Stomach (tissue), 9 donors: Measurements from ENCODE around the gene CHIC2. TPM values are rescaled to one million over a fixed set of nuclear protein-coding genes. Genes with fewer than 3 reads are reported as not detected.
"Not testable (repeated sequence)": the region's sequence is repeated elsewhere in the genome, so short reads cannot be mapped to it uniquely, and the experiment has no call there.

ENCODE experiments used
- DNase-seq, 2 donors: peaks; one replicate each; pipeline versions ENCODE4 v3.0.0 to v3.0.0-alpha.2; 2013 to 2019
- H3K27ac ChIP-seq, 5 donors: fragments of 200-600 bp in 4 of 5; sonication (generic) in 4 of 5; one replicate each; pipeline ENCODE4 v1.5.1; 2013 to 2019; ENCODE audit warnings: mild to moderate bottlenecking in 1 of 5, moderate library complexity in 1 of 5
- H3K27me3 ChIP-seq, 3 donors: fragments of 200-600 bp; sonication (generic); one replicate each; pipeline ENCODE4 v1.5.1; 2017 to 2019; ENCODE audit warnings: mixed run types in 1 of 3
- H3K36me3 ChIP-seq, 4 donors: fragments of 200-600 bp; sonication (generic); 1 replicate in 3 of 4; 2 replicates in 1 of 4; pipeline ENCODE4 v1.5.1; 2016 to 2019
- H3K4me1 ChIP-seq, 4 donors: fragments of 200-600 bp; sonication (generic); one replicate each; pipeline ENCODE4 v1.5.1; 2016 to 2019
- H3K4me3 ChIP-seq, 4 donors: fragments of 200-600 bp; sonication (generic) in 3 of 4; one replicate each; pipeline ENCODE4 v1.5.1; 2016 to 2019; ENCODE audit warnings: mild to moderate bottlenecking in 1 of 4
- H3K9me3 ChIP-seq, 4 donors: fragments of 200-600 bp; sonication (generic); one replicate each; pipeline ENCODE4 v1.5.1; 2016 to 2019
- EP300 ChIP-seq: sonication (generic); formaldehyde crosslinking; IDR thresholded peaks from one replicate; pipeline ENCODE4 v1.6.1; 2017; ENCODE audit warnings: antibody characterized with exemption
- POLR2A ChIP-seq, 4 donors: fragments of 450-650 bp; IDR thresholded peaks; one replicate each; pipeline ENCODE4 v1.6.1; 2016; ENCODE audit warnings: antibody characterized with exemption in 4 of 4, control low read depth in 2 of 4, mild to moderate bottlenecking in 1 of 4, moderate library complexity in 1 of 4
- POLR2AphosphoS5 ChIP-seq, 3 donors: sonication (generic); formaldehyde crosslinking; IDR thresholded peaks; one replicate each; pipeline ENCODE4 v1.6.1; 2016; ENCODE audit warnings: antibody characterized with exemption in 3 of 3
- WGBS, 5 donors: extraction: QIAGEN DNeasy Blood & Tissue Kit in 3 of 5; methylation state at CpG; one replicate each; pipeline versions ENCODE4 v1.1.5 to v1.1.7; 2013 to 2018; 5-methylcytosine and 5-hydroxymethylcytosine counted together
- intact Hi-C: fragments of 100-400 bp; cut with DNase I; formaldehyde crosslinking; loops from one replicate; pipeline ENCODE4 v1.15.1; 2023; ENCODE audit warnings: low total_unique reads
- polyA plus RNA-seq, 3 donors: library from polyadenylated mRNA; stranded (reverse); fragments of 200-250 nt; gene quantifications; one replicate each; pipeline ENCODE4 v1.2.3, GENCODE V29; 2013
- total RNA-seq, 5 donors: library from RNA; depleted of rRNA; stranded (reverse); fragments of >200 nt; gene quantifications; one replicate each; pipeline versions ENCODE4 v1.1.0 to v1.2.3, GENCODE V29; 2014 to 2016
- TF ChIP-seq, protein P1 (sequence below), 7 experiments: fragments of 450-650 bp in 4 of 7; fragments of 200-600 bp in 3 of 7; sonication (generic) in 3 of 7; IDR thresholded peaks; one replicate each; pipeline ENCODE4 v1.5.1; 2016 to 2019; ENCODE audit warnings: antibody characterized with exemption in 7 of 7, control low read depth in 2 of 7, mild to moderate bottlenecking in 1 of 7
- donor health status: healthy with polysubstance abuse.
- donor health status: Bipolar disorder and iron deficiency.
- donor health status: healthy.

Gene CHIC2
- total and polyA plus RNA-seq, 8 donors = 9.8 to 128 (median 27.2) TPM

DNA sequence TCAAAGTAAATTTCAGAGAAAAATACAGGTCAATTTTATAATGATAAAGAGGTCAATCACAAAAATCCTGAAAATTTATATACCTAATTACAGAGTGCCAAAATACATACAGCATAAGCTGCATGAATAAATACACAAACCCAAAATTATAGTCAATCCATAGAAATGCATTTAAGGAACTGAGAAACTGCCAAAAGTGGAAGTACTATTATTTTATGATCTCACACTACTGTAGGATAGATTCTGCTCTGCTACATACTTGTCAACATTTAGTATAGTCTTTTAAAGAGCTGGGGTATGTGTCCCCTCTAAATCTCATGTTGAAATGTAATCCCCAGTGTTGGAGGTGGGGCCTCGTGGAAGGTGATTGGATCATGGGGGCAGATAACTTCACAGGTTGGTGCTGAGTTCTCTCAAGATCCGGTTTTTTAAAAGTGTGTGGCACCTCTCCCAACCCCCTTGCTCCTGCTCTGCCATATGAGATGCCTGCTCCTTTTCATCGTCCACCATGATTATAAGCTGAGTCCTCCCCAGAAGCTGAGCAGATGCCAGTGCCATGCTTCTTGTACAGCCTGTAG is 31.8 kb downstream of the CHIC2 start:
- H3K9me3 ChIP-seq = no peaks in the 10 kb centered on the region
- DNase-seq = no peak
- H3K36me3 ChIP-seq = peaks cover 0 to 15% (median 9%) of the 10 kb centered on the region in 4 donors
- WGBS, 5 donors = 71 to 84% (median 72%) methylated on average over 3 of the region's 3 CpGs
- TF ChIP-seq EP300 (no peak), POLR2AphosphoS5 (IDR thresholded peaks at IDR 0.05) (no peak), POLR2A (IDR thresholded peaks at IDR 0.05) (no peak)
- TF ChIP-seq, protein P1, sequence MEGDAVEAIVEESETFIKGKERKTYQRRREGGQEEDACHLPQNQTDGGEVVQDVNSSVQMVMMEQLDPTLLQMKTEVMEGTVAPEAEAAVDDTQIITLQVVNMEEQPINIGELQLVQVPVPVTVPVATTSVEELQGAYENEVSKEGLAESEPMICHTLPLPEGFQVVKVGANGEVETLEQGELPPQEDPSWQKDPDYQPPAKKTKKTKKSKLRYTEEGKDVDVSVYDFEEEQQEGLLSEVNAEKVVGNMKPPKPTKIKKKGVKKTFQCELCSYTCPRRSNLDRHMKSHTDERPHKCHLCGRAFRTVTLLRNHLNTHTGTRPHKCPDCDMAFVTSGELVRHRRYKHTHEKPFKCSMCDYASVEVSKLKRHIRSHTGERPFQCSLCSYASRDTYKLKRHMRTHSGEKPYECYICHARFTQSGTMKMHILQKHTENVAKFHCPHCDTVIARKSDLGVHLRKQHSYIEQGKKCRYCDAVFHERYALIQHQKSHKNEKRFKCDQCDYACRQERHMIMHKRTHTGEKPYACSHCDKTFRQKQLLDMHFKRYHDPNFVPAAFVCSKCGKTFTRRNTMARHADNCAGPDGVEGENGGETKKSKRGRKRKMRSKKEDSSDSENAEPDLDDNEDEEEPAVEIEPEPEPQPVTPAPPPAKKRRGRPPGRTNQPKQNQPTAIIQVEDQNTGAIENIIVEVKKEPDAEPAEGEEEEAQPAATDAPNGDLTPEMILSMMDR (IDR thresholded peaks at IDR 0.05) = no peak
- no peak overlapping the region for H3K4me3 ChIP-seq
- intact Hi-C loops = no loop called here
- peaks cover 0 to 8% (median 2%) of the 10 kb centered on the region in 4 donors for H3K4me1 ChIP-seq
- H3K27me3 ChIP-seq = no peaks in the 10 kb centered on the region
- no peak overlapping the region for H3K27ac ChIP-seq

GRCh38 chr4:54027311-54027710 is 37.1 kb downstream of the CHIC2 start:
- WGBS, 5 donors = 73 to 93% (median 90%) methylated on average over 1 of the region's 1 CpG
- H3K27me3 ChIP-seq = no peaks in the 10 kb centered on the region
- H3K4me1 ChIP-seq = peaks cover 0 to 14% (median 3%) of the 10 kb centered on the region in 4 donors
- TF ChIP-seq, protein P1 (IDR thresholded peaks at IDR 0.05) = no peak
- TF ChIP-seq EP300 (no peak), POLR2A (IDR thresholded peaks at IDR 0.05) (no peak), POLR2AphosphoS5 (IDR thresholded peaks at IDR 0.05) (no peak)
- H3K27ac ChIP-seq = no peak overlapping the region
- no peaks in the 10 kb centered on the region for H3K9me3 ChIP-seq
- no peak overlapping the region for H3K4me3 ChIP-seq
- peaks cover 0 to 4% (median 0%) of the 10 kb centered on the region in 4 donors for H3K36me3 ChIP-seq
- DNase-seq = no peak
- intact Hi-C loops = loop anchor here (10.0 kb wide), 1 partner anchor 183 kb away; no protein-coding TSS in a partner anchor

DNA sequence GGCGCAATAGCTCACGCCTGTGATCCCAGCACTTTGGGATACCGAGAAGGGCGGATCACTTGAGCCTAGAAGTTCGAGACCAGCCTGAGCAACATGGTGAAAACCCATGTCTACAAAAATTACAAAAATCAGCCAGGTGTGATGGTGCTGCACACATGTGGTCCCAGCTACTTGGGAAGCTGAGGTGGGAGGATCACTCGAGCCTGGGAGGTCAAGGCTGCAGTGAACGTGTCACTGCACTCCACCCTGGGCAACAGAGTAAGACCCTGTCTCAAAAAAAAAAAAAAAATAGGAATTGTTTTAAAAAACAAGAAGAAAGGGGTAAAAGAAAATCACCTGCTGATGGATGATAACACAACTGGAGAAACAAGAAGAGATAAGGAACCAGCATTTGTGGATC is 38.8 kb downstream of the CHIC2 start:
- Histone ChIP-seq H3K9me3 (no peaks in the 10 kb centered on the region), H3K4me3 (no peak overlapping the region), H3K4me1 (peaks cover 0 to 11% (median 3%) of the 10 kb centered on the region in 4 donors), H3K27ac (no peak overlapping the region), H3K27me3 (no peaks in the 10 kb centered on the region), H3K36me3 (no peaks in the 10 kb centered on the region)
- no peak for DNase-seq
- TF ChIP-seq, protein P1 (IDR thresholded peaks at IDR 0.05) = no peak
- TF ChIP-seq POLR2AphosphoS5 (IDR thresholded peaks at IDR 0.05) (no peak), POLR2A (IDR thresholded peaks at IDR 0.05) (no peak), EP300 (no peak)
- 95 to 99% (median 97%) methylated on average over 7 of the region's 7 CpGs for WGBS, 5 donors
- intact Hi-C loops = loop anchor here (10.0 kb wide), 1 partner anchor 181 kb away; no protein-coding TSS in a partner anchor

- not testable (repeated sequence) for H3K4me3 ChIP-seq, DNase-seq, H3K36me3 ChIP-seq, H3K9me3 ChIP-seq, H3K27me3 ChIP-seq, H3K27ac ChIP-seq
- intact Hi-C loops = loop anchor here (10.0 kb wide), 1 partner anchor 178 kb away; no protein-coding TSS in a partner anchor
- 93 to 98% (median 95%) methylated on average over 8 of the region's 8 CpGs for WGBS, 5 donors
- peaks cover 0 to 11% (median 3%) of the 10 kb centered on the region in 4 donors for H3K4me1 ChIP-seq
Measured at GRCh38 chr4:54023019-54023418, 41.4 kb downstream of the CHIC2 start.

GRCh38 chr4:54017974-54018373 is 46.4 kb downstream of the CHIC2 start:
- no peak for TF ChIP-seq POLR2AphosphoS5 (IDR thresholded peaks at IDR 0.05)
- no peak for TF ChIP-seq POLR2A (IDR thresholded peaks at IDR 0.05)
- TF ChIP-seq EP300 = no peak
- TF ChIP-seq, protein P1 (IDR thresholded peaks at IDR 0.05) = no peak
- DNase-seq = no peak
- Histone ChIP-seq H3K27me3 (no peaks in the 10 kb centered on the region), H3K4me3 (no peak overlapping the region), H3K4me1 (peaks cover 0 to 17% (median 2%) of the 10 kb centered on the region in 4 donors), H3K27ac (no peak overlapping the region), H3K9me3 (no peaks in the 10 kb centered on the region), H3K36me3 (peaks cover 0 to 10% (median 8%) of the 10 kb centered on the region in 4 donors)
- WGBS, 5 donors = 90 to 97% (median 92%) methylated on average over 1 of the region's 1 CpG
- intact Hi-C loops = no loop called here
